A673 (cell line): ENCODE results near the gene STARD13. TPM values are rescaled to one million over a fixed set of nuclear protein-coding genes. Genes with fewer than 3 reads are reported as not detected.
A peak's percentile ranks its signal among the peaks of the same experiment; 100 is the strongest.

Experiments
- BruUV-seq: library from RNA; stranded (reverse); fragments of 400-500 nt; replicated peaks from 2 replicates; lab custom pipeline; 2021; lab: Mats Ljungman, UMichigan
- CTCF ChIA-PET: fragments of 300-600 bp; sonication (Branson Sonifier 250); formaldehyde crosslinking; loops from one replicate; lab custom pipeline; 2022; ENCODE audit warnings: antibody characterized with exemption; lab: Charles Lee
- POLR2A ChIA-PET: fragments of 300-600 bp; sonication (Branson Sonifier 250); formaldehyde crosslinking; loops from one replicate; lab custom pipeline; 2022; ENCODE audit warnings: antibody characterized with exemption; ENCODE audit not compliant: low non-redundant PET; lab: Charles Lee
- DNase-seq: peaks from one replicate; pipeline ENCODE4 v3.0.0-alpha.2; 2015; ENCODE audit warnings: low spot score
- H3K27ac ChIP-seq: fragments of 200-600 bp; sonication (generic); 2 replicates; pipeline ENCODE4 v1.5.1; 2016; ENCODE audit warnings: mixed run types, low read depth, mild to moderate bottlenecking, mixed read lengths, antibody characterized with exemption, low read length; ENCODE audit not compliant: poor library complexity, severe bottlenecking
- H3K27me3 ChIP-seq: fragments of 200-600 bp; sonication (generic); replicated peaks from 2 replicates; pipeline ENCODE4 v1.6.1; 2017; ENCODE audit warnings: mixed run types, low read depth, mild to moderate bottlenecking, mixed read lengths, antibody characterized with exemption, low read length; ENCODE audit not compliant: insufficient read depth, poor library complexity
- H3K36me3 ChIP-seq: fragments of 200-600 bp; sonication (generic); 2 replicates; pipeline ENCODE4 v1.6.1; 2016; ENCODE audit warnings: mixed run types, mild to moderate bottlenecking, mixed read lengths, antibody characterized with exemption, low read length; ENCODE audit not compliant: insufficient read depth, poor library complexity, severe bottlenecking
- H3K4me1 ChIP-seq: fragments of 200-600 bp; sonication (generic); 2 replicates; pipeline ENCODE4 v1.6.1; 2017; ENCODE audit warnings: mixed run types, mild to moderate bottlenecking, mixed read lengths, antibody characterized with exemption, low read length; ENCODE audit not compliant: insufficient read depth, poor library complexity, severe bottlenecking
- H3K4me3 ChIP-seq: fragments of 200-600 bp; sonication (generic); 2 replicates; pipeline ENCODE4 v1.5.1; 2016; ENCODE audit warnings: low read depth, mixed run types, mild to moderate bottlenecking, mixed read lengths, low read length; ENCODE audit not compliant: poor library complexity, severe bottlenecking
- H3K9me3 ChIP-seq: fragments of 200-600 bp; sonication (generic); 2 replicates; pipeline ENCODE4 v1.6.1; 2016; ENCODE audit warnings: mixed run types, low read depth, mild to moderate bottlenecking, mixed read lengths, antibody characterized with exemption, low read length; ENCODE audit not compliant: poor library complexity, severe bottlenecking
- EZH2 ChIP-seq: fragments of 200-600 bp; sonication (generic); IDR thresholded peaks from 2 replicates; pipeline ENCODE4 v1.6.1; 2017; ENCODE audit warnings: borderline replicate concordance, low read depth, mild to moderate bottlenecking, mixed read lengths, antibody characterized with exemption, low read length; ENCODE audit not compliant: poor library complexity, severe bottlenecking
- intact Hi-C: fragments of 100-400 bp; cut with micrococcal nuclease; formaldehyde crosslinking; loops from one replicate; pipeline ENCODE4 v1.10.0; 2022; ENCODE audit not compliant: unreplicated experiment
- total RNA-seq: library from RNA; stranded (reverse); gene quantifications from 2 replicates; pipeline ENCODE4 v1.2.3, GENCODE V29; 2021
- TF ChIP-seq, protein P1 (sequence below): fragments of 300-800, 200-600 bp; sonication (generic); conservative IDR thresholded peaks from 2 replicates; pipeline ENCODE4 v1.5.1; 2017; ENCODE audit warnings: low read depth, mild to moderate bottlenecking, antibody characterized with exemption, low read length, moderate library complexity, mixed read lengths

The STARD13 gene
- total RNA-seq, 1 experiment from 2014 or later = 45.7 TPM

DNA sequence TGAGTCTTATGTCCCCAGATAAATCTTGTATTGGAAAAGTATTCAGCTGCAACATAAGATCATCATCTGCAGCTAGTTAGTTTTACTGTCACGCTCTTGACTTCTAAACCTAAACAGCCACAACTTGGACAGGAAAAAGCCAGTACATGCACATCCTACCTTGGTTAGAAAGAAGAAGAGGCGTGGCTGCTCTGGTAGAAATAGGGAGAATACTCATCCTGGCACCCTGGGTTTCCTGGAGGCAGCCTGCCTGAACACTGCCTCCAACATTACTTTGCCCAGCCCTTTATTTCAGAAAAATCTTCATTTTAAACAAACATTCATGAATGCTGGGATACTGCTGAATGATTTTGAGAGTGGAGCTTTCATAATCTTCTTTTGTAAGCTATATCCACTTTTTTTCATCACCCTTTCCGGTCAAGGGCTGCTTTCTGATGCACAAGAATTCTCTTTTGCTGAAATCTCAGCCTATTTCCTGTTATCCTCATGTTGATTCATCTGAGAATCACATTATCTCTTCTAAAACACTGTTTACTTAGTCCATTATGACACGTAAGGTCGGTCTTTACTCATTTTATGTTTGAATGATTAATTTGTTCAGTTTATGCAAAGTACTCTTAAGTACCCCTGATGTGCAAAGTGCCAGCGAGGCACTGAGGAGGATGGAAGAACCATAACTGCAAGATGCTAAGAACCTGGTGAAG is 55.2 kb downstream of the STARD13 start:
- H3K27ac ChIP-seq = peak overlapping the region; percentile 88
- BruUV-seq = no TSS peak

GRCh38 chr13:33229446-33230177 is 55.9 kb downstream of the STARD13 start:
- Histone ChIP-seq H3K4me1 (peaks cover 52% of the 10 kb centered on the region), H3K27ac (peak overlapping the region; percentile 88), H3K27me3 (no peaks in the 10 kb centered on the region), H3K9me3 (peaks cover 9% of the 10 kb centered on the region), H3K4me3 (no peak overlapping the region), H3K36me3 (no peaks in the 10 kb centered on the region)
- CTCF ChIA-PET = no interaction called here
- DNase-seq = peak; percentile 39
- intact Hi-C loops = loop anchor here (2.0 to 5.0 kb wide), 3 partner anchors 208 to 493 kb away; no protein-coding TSS in a partner anchor
- TF ChIP-seq EZH2 = no peak
- TF ChIP-seq, protein P1, sequence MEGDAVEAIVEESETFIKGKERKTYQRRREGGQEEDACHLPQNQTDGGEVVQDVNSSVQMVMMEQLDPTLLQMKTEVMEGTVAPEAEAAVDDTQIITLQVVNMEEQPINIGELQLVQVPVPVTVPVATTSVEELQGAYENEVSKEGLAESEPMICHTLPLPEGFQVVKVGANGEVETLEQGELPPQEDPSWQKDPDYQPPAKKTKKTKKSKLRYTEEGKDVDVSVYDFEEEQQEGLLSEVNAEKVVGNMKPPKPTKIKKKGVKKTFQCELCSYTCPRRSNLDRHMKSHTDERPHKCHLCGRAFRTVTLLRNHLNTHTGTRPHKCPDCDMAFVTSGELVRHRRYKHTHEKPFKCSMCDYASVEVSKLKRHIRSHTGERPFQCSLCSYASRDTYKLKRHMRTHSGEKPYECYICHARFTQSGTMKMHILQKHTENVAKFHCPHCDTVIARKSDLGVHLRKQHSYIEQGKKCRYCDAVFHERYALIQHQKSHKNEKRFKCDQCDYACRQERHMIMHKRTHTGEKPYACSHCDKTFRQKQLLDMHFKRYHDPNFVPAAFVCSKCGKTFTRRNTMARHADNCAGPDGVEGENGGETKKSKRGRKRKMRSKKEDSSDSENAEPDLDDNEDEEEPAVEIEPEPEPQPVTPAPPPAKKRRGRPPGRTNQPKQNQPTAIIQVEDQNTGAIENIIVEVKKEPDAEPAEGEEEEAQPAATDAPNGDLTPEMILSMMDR = no peak
- POLR2A ChIA-PET = no interaction called here
- TSS peak; percentile 55 for BruUV-seq

More for the DNA sequence above, 55.2 kb downstream of the STARD13 start:
- peaks cover 9% of the 10 kb centered on the region for H3K9me3 ChIP-seq
- intact Hi-C loops = loop anchor here (5.0 kb wide), 1 partner anchor 492 kb away; no protein-coding TSS in a partner anchor
- TF ChIP-seq EZH2 = no peak
- TF ChIP-seq, protein P1 = no peak
- peaks cover 52% of the 10 kb centered on the region for H3K4me1 ChIP-seq
- CTCF ChIA-PET = interaction anchor here (0.8 kb wide), 1 partner anchor 313 kb away, joined by 4 read pairs; no protein-coding TSS in a partner anchor
- POLR2A ChIA-PET = no interaction called here
- no peaks in the 10 kb centered on the region for H3K27me3 ChIP-seq
- H3K36me3 ChIP-seq = no peaks in the 10 kb centered on the region
- DNase-seq = peak; percentile 80
- H3K4me3 ChIP-seq = no peak overlapping the region

DNA sequence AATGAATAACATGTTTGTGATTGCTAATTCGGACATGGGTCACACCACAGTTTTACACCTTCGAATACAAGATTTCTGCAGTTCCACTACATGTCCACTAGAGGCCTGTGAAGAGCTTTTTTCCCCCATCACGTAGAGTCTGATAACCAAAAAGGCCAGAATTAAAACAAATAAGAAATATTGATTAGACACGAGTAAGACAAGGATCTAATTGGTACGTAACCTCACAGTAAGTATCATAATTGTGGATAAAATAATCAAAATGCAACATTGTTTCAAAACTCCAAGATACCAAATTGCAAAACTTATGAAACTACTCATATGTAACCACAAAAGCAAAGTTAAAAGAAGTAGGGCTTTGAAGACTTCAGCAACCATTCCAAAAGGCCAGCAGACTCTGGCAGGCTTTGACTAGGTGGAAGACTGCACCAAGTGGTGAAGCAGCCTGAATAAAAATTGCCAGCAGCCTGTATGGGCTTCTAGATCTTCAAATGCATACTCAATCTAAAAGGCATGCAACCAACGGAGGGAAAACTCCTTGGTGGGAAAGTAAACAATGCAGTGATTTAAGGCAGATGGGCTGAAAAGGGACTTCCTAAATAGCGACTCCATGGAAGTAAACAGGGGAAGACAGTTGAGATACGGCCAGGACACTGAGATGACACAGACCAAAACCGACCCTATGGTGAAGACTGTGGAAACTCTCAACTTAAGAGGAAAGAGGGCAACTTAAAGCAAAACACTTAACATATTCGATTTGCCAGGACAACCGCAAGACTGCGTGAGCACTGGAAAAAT is 56.7 kb downstream of the STARD13 start:
- H3K27ac ChIP-seq = peak overlapping the region; percentile 88
- no peaks in the 10 kb centered on the region for H3K27me3 ChIP-seq
- no TSS peak for BruUV-seq
- peaks cover 52% of the 10 kb centered on the region for H3K4me1 ChIP-seq
- TF ChIP-seq, protein P1 = peak; percentile 94
- TF ChIP-seq EZH2 = no peak
- H3K9me3 ChIP-seq = peaks cover 9% of the 10 kb centered on the region
- DNase-seq = peak; percentile 73
- CTCF ChIA-PET = interaction anchor here (0.6 to 1.0 kb wide), 4 partner anchors 24 to 259 kb away, joined by 3 to 5 read pairs (median 3); no protein-coding TSS in a partner anchor
- no peak overlapping the region for H3K4me3 ChIP-seq
- intact Hi-C loops = loop anchor here (1.0 to 5.0 kb wide), 3 partner anchors 208 to 313 kb away; no protein-coding TSS in a partner anchor
- POLR2A ChIA-PET = no interaction called here
- H3K36me3 ChIP-seq = no peaks in the 10 kb centered on the region
